Ishikawa (cell line): ENCODE measurements around the gene MAPK1.

Source experiments
- CEBPB ChIP-seq: IDR thresholded peaks from 2 replicates; pipeline ENCODE4 v1.6.1; 2012
- CREB1 ChIP-seq: IDR thresholded peaks from 2 replicates; pipeline ENCODE4 v1.6.1; 2012; ENCODE audit warnings: low read depth
- EGR1 ChIP-seq: IDR thresholded peaks from 2 replicates; pipeline ENCODE4 v1.6.1; 2012
- EP300 ChIP-seq: IDR thresholded peaks from 2 replicates; pipeline ENCODE4 v1.6.1; 2012; ENCODE audit warnings: borderline replicate concordance
- FOXM1 ChIP-seq: IDR thresholded peaks from 2 replicates; pipeline ENCODE4 v1.6.1; 2012; ENCODE audit warnings: low read depth, borderline replicate concordance
- MAX ChIP-seq: IDR thresholded peaks from 2 replicates; pipeline ENCODE4 v1.6.1; 2012
- NFIC ChIP-seq: IDR thresholded peaks from 2 replicates; pipeline ENCODE4 v1.6.1; 2012
- RAD21 ChIP-seq: IDR thresholded peaks from 2 replicates; pipeline ENCODE4 v1.6.1; 2012; ENCODE audit warnings: low read depth
- TAF1 ChIP-seq: IDR thresholded peaks from 2 replicates; pipeline ENCODE4 v1.6.1; 2012; ENCODE audit warnings: low read depth, mild to moderate bottlenecking
- TCF12 ChIP-seq: IDR thresholded peaks from 2 replicates; pipeline ENCODE4 v1.6.1; 2012; ENCODE audit warnings: low read depth
- TEAD4 ChIP-seq: IDR thresholded peaks from 2 replicates; pipeline ENCODE4 v1.6.1; 2012
- YY1 ChIP-seq: IDR thresholded peaks from 2 replicates; pipeline ENCODE4 v1.6.1; 2012; ENCODE audit warnings: low read depth
- ZBTB7A ChIP-seq: IDR thresholded peaks from 2 replicates; pipeline ENCODE4 v1.6.1; 2012; ENCODE audit warnings: low read depth
- TF ChIP-seq, protein P1 (sequence below): IDR thresholded peaks from 2 replicates; pipeline ENCODE4 v1.6.1; 2012; ENCODE audit warnings: low read depth, mild to moderate bottlenecking
- TF ChIP-seq, protein P2 (sequence below): IDR thresholded peaks from 2 replicates; pipeline ENCODE4 v1.6.1; 2012

MAPK1 gene

DNA sequence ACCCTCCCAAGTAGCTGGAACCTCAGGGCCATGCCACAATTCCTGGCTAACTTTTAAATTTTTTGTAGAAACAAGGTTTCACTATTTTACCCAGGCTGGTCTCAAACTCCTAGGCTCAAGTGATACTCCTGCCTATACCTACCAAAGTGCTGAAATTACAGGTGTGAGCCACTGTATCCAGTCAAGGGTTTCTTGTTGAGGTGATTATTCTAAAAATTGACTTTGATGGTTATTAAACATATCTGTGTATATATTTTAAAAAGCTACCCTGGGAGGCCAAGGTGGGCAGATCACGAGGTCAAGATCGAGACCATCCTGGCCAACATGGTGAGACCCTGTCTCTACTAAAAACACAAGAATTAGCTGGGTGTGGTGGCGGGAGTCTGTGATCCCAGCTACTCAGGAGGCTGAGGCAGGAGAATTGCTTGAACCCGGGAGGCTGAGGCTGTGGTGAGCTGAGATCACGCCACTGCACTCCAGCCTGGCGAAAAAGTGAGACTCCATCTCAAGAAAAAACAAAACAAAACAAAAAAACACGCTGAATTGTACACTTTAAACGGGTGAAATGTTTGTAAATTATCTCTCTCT is 27.1 kb downstream of the MAPK1 start:
- TF ChIP-seq RAD21: no peak
- TF ChIP-seq FOXM1: no peak
- no peak for TF ChIP-seq MAX
- no peak for TF ChIP-seq CEBPB
- TF ChIP-seq YY1: no peak
- TF ChIP-seq, protein P1, sequence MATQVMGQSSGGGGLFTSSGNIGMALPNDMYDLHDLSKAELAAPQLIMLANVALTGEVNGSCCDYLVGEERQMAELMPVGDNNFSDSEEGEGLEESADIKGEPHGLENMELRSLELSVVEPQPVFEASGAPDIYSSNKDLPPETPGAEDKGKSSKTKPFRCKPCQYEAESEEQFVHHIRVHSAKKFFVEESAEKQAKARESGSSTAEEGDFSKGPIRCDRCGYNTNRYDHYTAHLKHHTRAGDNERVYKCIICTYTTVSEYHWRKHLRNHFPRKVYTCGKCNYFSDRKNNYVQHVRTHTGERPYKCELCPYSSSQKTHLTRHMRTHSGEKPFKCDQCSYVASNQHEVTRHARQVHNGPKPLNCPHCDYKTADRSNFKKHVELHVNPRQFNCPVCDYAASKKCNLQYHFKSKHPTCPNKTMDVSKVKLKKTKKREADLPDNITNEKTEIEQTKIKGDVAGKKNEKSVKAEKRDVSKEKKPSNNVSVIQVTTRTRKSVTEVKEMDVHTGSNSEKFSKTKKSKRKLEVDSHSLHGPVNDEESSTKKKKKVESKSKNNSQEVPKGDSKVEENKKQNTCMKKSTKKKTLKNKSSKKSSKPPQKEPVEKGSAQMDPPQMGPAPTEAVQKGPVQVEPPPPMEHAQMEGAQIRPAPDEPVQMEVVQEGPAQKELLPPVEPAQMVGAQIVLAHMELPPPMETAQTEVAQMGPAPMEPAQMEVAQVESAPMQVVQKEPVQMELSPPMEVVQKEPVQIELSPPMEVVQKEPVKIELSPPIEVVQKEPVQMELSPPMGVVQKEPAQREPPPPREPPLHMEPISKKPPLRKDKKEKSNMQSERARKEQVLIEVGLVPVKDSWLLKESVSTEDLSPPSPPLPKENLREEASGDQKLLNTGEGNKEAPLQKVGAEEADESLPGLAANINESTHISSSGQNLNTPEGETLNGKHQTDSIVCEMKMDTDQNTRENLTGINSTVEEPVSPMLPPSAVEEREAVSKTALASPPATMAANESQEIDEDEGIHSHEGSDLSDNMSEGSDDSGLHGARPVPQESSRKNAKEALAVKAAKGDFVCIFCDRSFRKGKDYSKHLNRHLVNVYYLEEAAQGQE: no peak
- TF ChIP-seq EGR1: no peak
- no peak for TF ChIP-seq TCF12
- no peak for TF ChIP-seq TAF1
- TF ChIP-seq EP300: no peak
- no peak for TF ChIP-seq NFIC

GRCh38 chr22:21839765-21840140 is 27.7 kb downstream of the MAPK1 start:
- TF ChIP-seq TCF12: no peak
- no peak for TF ChIP-seq CREB1
- TF ChIP-seq TEAD4: no peak
- no peak for TF ChIP-seq TAF1
- TF ChIP-seq MAX: no peak
- no peak for TF ChIP-seq ZBTB7A
- TF ChIP-seq FOXM1: no peak
- TF ChIP-seq EP300: no peak
- TF ChIP-seq CEBPB: no peak

DNA sequence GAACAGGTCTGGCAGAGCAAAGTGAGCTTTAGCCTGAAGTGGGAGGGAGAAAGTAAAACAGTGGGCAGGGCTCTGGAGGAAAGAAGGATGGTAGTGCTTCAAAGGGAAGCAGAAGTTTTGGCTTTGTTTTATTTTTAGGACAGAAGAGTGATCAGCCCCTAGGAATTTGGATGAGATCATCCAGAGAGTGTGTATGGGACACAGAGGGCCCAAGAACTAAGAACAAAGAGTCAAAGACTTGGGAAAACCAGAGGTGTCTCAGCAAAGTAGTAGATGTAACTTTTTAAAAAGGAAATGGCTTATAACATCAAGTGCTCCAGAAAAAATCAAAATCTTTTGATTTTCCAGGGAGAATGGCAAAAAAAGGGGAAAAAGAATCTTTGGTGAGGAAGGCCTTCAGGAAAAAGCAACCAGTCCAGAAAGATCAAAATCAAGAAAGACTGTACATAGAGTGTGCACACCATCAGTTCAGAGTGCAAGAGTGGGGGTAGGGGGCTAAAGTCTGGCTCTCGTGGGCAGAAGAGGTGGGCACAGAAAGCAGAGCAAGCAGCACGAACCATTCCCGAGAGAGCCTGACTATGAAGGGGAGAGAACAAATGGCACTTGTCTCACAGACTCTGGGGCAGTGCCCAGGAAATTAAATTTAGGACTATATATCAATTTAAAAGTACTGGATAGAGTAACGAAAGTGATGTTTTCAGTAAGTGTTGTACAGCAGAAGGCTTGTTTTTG is 30.0 kb downstream of the MAPK1 start:
- no peak for TF ChIP-seq EP300
- no peak for TF ChIP-seq EGR1
- TF ChIP-seq RAD21: no peak
- no peak for TF ChIP-seq NFIC
- TF ChIP-seq FOXM1: no peak
- TF ChIP-seq TAF1: no peak
- TF ChIP-seq, protein P1: no peak
- TF ChIP-seq CEBPB: no peak
- TF ChIP-seq TEAD4: no peak
- TF ChIP-seq CREB1: no peak
- no peak for TF ChIP-seq TCF12
- TF ChIP-seq ZBTB7A: no peak
- no peak for TF ChIP-seq YY1
- no peak for TF ChIP-seq MAX

- TF ChIP-seq CREB1: no peak
- TF ChIP-seq, protein P1: no peak
- TF ChIP-seq TCF12: no peak
- TF ChIP-seq RAD21: no peak
- no peak for TF ChIP-seq CEBPB
- no peak for TF ChIP-seq EGR1
- TF ChIP-seq TEAD4: no peak
- TF ChIP-seq TAF1: no peak
- TF ChIP-seq NFIC: no peak
- no peak for TF ChIP-seq YY1
- no peak for TF ChIP-seq ZBTB7A
- no peak for TF ChIP-seq MAX
- TF ChIP-seq EP300: no peak
- TF ChIP-seq FOXM1: no peak
- TF ChIP-seq, protein P2, sequence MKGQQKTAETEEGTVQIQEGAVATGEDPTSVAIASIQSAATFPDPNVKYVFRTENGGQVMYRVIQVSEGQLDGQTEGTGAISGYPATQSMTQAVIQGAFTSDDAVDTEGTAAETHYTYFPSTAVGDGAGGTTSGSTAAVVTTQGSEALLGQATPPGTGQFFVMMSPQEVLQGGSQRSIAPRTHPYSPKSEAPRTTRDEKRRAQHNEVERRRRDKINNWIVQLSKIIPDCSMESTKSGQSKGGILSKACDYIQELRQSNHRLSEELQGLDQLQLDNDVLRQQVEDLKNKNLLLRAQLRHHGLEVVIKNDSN: no peak
Observed at GRCh38 chr22:21835378-21835777, 32.1 kb downstream of the MAPK1 start.
